Muscle of arm (tissue), 12 donors: ENCODE data around the gene FSD1. TPM values are rescaled to one million over a fixed set of nuclear protein-coding genes. Genes with fewer than 3 reads are reported as not detected.
"Not testable (repeated sequence)": the region's sequence is repeated elsewhere in the genome, so short reads cannot be mapped to it uniquely, and the experiment has no call there.

ENCODE experiments used
- DNase-seq: peaks from one replicate; pipeline ENCODE4 v3.0.0-alpha.2; 2013
- polyA plus RNA-seq, 12 donors: library from polyadenylated mRNA; unstranded; fragments of 120-200 nt; gene quantifications; one replicate each; pipeline ENCODE4 v1.2.1, GENCODE V29; 2013; ENCODE audit not compliant: insufficient read length in 12 of 12

FSD1 gene
- polyA plus RNA-seq, 12 donors = 0.88 to 13.6 (median 2.2) TPM; not detected in 1

GRCh38 chr19:4316956-4317355 is 12.6 kb downstream of the FSD1 start:
- no peak for DNase-seq

- no peak for DNase-seq
Measured at GRCh38 chr19:4318460-4318859, 14.1 kb downstream of the FSD1 start.

DNA sequence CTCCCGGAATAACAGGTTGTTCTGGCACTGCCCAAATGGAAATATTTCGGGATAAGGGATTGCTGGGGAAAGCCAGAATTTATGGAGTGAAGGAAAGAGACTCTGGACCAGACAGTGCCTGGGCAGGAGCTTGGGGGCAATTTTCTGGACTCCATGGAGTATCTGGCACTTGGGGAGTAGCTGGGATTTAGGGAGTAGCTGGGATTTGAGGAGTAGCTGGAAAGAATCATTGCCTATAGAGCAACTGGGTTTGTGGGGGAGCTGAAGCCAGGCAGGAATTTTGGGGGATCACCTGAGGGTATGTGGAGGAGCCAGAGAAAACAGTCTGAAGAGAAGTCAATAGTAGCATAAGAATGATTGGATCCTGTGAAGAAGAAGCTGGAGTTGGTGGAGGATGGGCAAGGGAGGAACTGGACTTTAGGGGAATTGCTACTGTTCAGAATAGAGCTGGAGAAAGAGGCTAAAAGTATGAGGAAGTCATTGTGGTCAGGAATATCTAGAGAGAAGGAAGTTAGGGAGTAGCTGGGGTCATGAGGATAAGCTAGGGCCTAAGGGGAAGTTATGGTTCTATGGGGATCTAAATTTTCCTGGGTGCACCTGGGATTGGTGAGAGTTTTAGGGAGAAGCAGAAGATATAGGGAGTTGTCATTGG is 14.8 kb downstream of the FSD1 start:
- DNase-seq = no peak

DNA sequence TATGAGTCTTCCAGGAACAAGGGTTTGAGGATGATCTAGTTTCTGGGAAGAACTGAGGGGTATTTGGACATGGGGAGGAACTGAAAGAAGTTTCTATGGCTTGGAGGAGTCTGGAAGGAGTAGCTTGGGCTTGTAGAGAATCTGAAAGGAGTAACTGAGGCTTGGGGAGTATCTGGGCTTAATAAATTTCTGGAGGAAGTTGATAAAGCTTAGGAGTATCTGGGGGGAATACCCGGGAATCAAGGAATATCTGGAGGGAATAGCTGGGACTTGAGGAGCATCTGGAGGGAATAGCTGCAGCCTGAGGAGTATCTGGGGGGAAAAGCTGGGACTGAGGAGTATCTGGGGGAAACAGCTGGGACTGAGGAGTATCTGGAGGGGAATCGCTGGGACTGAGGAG is 16.0 kb downstream of the FSD1 start:
- DNase-seq = no peak

DNA sequence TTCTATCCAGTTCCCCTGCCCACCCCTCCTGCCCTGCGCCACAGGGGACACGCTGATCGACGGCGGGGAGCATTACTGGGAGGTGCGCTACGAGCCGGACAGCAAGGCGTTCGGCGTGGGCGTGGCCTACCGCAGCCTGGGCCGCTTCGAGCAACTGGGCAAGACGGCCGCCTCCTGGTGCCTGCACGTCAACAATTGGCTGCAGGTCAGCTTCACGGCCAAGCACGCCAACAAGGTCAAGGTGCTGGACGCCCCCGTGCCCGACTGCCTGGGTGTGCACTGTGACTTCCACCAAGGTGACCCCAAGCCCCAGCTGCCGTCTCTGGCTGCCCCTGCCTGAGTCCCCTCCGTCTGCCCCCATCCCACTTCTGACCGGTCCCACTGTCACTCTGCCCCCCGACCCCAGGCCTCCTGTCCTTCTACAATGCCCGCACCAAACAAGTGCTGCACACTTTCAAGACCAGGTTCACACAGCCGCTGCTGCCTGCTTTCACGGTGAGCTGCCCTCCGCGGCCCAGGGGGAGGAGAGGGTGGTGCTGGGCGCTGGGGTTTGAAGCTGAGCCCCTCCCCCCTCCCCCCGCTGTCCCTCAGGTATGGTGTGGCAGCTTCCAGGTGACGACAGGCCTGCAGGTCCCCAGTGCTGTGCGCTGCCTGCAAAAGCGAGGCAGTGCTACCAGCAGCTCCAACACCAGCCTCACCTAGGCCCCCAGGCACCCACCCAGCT is 18.7 kb downstream of the FSD1 start:
- DNase-seq = no peak

GRCh38 chr19:4323692-4324091 is 19.3 kb downstream of the FSD1 start:
- no peak for DNase-seq

- DNase-seq = no peak
Measured at GRCh38 chr19:4324228-4324627, 19.8 kb downstream of the FSD1 start.

DNA sequence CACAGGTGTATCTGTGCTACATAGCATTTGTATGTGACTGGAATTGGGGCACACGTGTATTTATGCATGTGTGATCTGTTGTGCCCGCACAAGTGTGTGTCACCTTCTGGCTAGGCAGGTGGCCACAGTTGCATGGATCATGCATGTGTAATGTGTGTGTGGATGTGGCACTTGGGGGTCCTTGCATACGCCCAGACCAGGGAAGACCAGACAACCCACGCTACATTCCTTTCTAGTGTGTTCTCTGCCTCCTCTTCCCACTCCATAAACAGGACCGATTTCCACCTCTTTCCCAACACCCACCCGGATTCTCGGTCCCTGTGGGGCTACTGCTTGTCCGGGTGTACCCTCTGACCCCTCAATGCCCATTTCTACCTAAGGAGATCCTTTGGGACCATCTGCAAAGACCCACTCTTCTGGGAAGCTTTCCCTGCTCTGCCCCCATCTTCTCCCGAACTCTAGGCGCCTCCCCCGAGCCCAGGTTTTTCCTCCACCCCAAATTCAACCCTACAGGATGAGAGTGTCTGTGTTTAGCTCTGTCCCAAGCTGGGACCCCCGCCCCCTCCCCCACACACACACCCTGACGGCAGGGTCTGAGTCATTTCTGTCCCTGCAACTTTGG is 21.9 kb downstream of the FSD1 start:
- no peak for DNase-seq

- no peak for DNase-seq
Measured at GRCh38 chr19:4326837-4327251, 22.4 kb downstream of the FSD1 start.

- DNase-seq = no peak
Measured at GRCh38 chr19:4327252-4327876, 23.0 kb downstream of the FSD1 start.

- no peak for DNase-seq
Measured at GRCh38 chr19:4327877-4328242, 23.5 kb downstream of the FSD1 start.

DNA sequence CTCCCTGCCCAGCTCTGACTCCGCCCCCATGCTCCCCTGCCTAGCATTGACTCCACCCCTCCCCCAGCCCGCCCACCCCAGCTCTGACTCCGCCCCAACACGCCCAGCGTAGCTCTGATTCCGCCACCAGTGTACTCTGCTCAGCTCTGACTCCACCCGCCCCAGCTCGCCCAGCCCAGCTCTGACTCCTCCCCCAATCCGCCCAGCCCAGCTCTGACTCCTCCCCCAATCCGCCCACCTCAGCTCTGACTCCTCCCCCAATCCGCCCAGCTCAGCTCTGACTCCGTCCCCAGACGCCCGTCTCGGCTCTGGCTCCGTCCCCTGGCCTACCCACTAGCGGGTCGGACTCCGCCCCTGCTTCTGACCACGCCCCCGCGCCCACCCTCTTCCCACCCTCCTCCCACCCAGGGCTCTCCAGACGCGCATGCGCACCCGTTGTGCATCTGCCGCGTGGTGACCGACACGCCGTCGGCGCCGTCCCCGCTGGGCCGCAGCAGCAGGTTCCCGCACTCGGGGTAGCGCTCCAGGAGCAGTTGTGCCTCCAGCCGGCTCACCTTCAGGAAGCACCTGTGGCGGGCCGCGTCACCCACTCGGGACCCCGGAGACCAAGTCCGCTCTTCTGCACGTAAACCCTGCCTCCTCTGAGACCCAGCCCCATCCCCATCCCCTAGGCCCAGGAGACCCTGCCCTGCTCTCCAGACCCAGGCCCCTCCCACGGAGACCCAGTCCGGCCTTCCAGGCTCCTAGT is 24.0 kb downstream of the FSD1 start:
- peak; percentile 91 for DNase-seq

GRCh38 chr19:4328991-4329681 is 24.7 kb downstream of the FSD1 start:
- DNase-seq = not testable (repeated sequence)

DNA sequence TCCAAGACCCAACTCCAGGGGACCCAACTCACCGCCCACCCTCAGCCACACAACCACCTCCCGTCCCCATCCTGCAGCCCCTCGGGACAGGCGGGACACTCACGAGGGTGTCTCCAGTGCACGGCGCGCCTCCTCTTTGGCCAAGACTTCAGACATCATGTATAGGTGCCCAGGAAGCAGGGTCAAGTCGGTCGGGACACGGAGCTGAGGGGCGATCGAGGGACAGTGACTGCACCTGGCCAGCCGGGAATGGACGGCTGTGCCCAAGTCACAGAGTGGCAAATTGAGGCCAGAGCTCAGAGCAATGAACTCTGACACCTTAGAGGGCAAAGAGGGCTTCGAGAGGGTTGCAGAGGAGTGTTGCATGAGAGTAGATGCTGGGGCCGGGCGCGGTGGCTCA is 25.5 kb downstream of the FSD1 start:
- no peak for DNase-seq

DNA sequence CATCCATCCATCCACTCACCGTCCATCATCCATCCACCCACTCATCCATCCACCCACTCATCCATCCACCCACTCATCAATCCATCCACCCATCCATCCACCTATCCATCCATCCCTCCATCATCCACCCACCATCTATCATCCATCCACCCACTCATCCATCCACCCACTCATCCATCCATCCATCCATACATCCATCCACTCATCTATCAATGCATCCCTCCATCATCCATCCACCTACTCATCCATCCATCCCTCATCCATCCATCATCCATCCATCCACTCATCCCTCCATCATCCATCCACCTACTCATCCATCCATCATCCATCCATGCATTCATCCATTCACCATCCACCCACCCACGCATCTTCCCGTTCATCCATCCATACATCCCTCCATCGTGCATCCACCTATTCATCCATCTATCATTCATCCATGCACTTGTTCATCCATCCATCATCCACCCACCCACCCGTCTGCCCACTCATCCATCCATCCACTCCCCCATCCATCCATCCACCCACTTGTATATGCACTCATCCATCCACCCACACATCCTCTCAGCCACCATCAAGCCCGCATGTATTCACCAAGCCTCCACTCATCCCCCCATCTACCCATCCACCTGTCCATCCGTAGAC is 30.7 kb downstream of the FSD1 start:
- no peak for DNase-seq

DNA sequence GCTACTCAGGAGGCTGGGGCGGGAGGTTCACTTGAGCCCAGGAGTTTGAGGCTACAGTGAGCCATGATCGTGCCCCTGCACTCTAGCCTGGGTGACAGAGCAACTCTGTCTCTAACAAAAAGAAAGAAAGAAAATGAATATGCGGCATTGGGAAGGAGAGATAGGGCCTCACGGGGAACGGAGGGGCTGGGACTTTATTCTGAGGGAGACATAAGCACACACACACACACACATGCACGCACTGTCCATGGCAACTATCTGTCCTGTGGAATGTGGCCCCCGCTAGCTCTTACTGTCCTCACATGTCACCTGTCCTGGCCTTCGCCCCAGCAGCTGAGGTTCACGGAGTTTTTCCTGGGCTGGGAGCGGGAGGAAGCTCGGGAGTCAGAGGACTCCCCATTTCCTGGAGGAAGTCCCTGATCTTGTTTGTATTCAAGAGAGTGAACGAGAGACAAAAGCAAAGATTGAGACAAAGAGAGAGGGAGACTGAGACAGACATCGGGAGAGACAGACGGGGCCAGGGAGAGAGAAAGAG is 33.6 kb downstream of the FSD1 start:
- no peak for DNase-seq

DNA sequence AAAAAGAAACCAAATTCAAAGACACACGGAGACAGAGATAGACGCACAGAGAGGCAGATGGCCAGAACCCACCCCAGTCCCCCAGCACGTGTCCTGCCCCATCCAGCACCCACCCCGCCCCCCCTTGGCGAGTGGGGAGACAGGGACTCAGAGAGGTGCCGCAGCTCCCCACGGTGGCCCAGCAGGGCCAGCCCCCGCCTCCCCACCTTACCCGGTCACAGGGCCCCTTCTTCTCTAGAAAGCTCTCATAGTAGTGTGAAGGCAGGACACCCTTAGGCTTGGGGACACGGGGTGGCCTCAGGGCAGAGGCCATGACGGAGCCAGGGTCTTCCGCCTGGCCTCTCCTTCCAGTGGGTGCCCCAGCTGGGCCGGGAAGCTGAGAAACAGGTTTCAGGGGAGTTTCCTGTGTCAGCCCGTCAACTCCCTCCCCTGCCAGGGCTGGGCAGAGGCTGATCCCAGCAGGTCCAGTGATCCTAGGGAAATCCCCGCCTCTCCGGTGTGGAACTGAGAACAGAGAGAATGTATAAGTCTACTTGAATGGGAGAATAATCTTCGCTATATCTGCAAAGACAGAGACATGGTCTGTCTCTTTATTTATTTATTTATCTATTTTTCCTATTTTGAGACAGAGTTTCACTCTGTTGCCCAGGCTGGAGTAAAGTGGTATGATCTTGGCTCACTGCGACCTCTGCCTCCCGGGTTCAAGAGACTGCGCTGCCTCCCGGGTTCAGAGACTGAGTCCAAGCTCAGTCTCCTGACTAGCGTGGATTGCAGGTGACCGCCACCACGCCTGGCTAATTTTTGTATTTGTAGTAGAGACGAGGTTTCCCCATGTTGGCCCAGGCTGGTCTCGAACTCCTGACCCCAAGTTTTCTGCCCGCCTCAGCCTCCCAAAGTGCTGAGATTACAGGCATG is 34.3 kb downstream of the FSD1 start, which contains the start of gene STAP2:
Gene STAP2 (minus strand): TSS at position 387 of the 915 bp plus-strand sequence. CDS start 74 bp downstream, at position 313.
- no peak for DNase-seq

DNA sequence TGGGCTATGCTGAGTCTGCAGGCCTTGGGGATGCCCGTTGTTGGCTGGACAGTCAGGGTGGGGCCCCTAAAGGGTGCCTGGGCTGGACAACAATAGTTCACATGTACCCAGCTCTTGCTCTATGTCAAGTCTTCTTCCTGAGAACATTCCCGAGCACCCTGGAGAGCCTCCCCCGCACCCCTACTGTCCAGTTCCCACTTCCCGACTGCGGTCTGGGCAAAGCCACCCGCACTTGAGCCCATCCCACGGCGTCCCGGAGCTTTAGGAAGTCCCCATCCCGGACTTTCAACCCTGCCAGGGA is 37.9 kb downstream of the FSD1 start:
- no peak for DNase-seq

GRCh38 chr19:4342615-4343369 is 38.4 kb downstream of the FSD1 start:
- DNase-seq = peak; percentile 99
